Panc1 (cell line): ENCODE data around the gene ACD.

ENCODE experiments used
- CTCF ChIP-seq: fragments of 450-650 bp; IDR thresholded peaks from 2 replicates; pipeline ENCODE4 v1.5.1; 2017; ENCODE audit warnings: mild to moderate bottlenecking
- SIN3A ChIP-seq: IDR thresholded peaks from 2 replicates; pipeline ENCODE4 v1.6.1; 2012; ENCODE audit warnings: low read depth, mild to moderate bottlenecking, low read length, moderate library complexity, borderline replicate concordance; ENCODE audit not compliant: insufficient read depth

- TF ChIP-seq CTCF (no peak), SIN3A (no peak)
These were observed 8.6 kb upstream of the ACD start for GRCh38 chr16:67668495-67669157.
